SK-N-SH (cell line): ENCODE measurements around the gene HEMGN. TPM values are rescaled to one million over a fixed set of nuclear protein-coding genes. Genes with fewer than 3 reads are reported as not detected.

Experiments used
- CTCF ChIA-PET: fragments of 300-600, 350-600 bp; formaldehyde crosslinking; extraction: SDS; loops from one replicate; lab custom pipeline; 2021; lab: Yijun Ruan, JAX
- POLR2A ChIA-PET: fragments of 350-600 bp; sonication (Branson Sonifier 250); formaldehyde crosslinking; extraction: SDS; loops from one replicate; lab custom pipeline; 2020; ENCODE audit warnings: antibody characterized with exemption, inconsistent platforms; lab: Yijun Ruan, JAX
- DNase-seq: peaks from one replicate; pipeline ENCODE4 v3.0.0; 2012
- H2AFZ ChIP-seq: fragments of 200-600 bp; sonication (generic); 2 replicates; pipeline ENCODE4 v1.8.1; 2016; ENCODE audit warnings: antibody characterized with exemption, mild to moderate bottlenecking, low read depth
- H3F3A ChIP-seq: fragments of 200-600 bp; sonication (generic); replicated peaks from 2 replicates; pipeline ENCODE3; 2016; ENCODE audit warnings: antibody characterized with exemption, mild to moderate bottlenecking; ENCODE audit not compliant: insufficient read depth
- H3K27ac ChIP-seq, 2 experiments: fragments of 200-500 bp in 1 of 2; fragments of 200-600 bp in 1 of 2; sonication (Bioruptor generic) in 1 of 2; sonication (generic), shearing (Covaris generic) in 1 of 2; 2 replicates each; pipeline versions ENCODE4 v1.5.1 to v1.6.1; 2014 to 2016; ENCODE audit warnings: low read depth in 2 of 2, inconsistent platforms in 1 of 2, low read length in 1 of 2, mild to moderate bottlenecking in 1 of 2, mixed read lengths in 1 of 2
- H3K27me3 ChIP-seq: fragments of 200-600 bp; sonication (generic), shearing (Covaris generic); 2 replicates; pipeline ENCODE4 v1.6.1; 2016; ENCODE audit warnings: mixed run types; ENCODE audit not compliant: insufficient read depth
- H3K36me3 ChIP-seq, 2 experiments: fragments of 200-500 bp in 1 of 2; fragments of 200-600 bp in 1 of 2; sonication (Bioruptor generic) in 1 of 2; sonication (generic) in 1 of 2; replicated peaks in 1 of 2; 2 replicates each; pipeline versions ENCODE3 to v1.5.1; 2014 to 2016; ENCODE audit warnings: low read length in 1 of 2, mild to moderate bottlenecking in 1 of 2; ENCODE audit not compliant: insufficient read depth in 2 of 2, control insufficient read depth in 1 of 2
- H3K4me1 ChIP-seq, 2 experiments: fragments of 200-500 bp in 1 of 2; fragments of 200-600 bp in 1 of 2; sonication (Bioruptor generic) in 1 of 2; sonication (generic), shearing (Covaris generic) in 1 of 2; 2 replicates each; pipeline versions ENCODE4 v1.5.1 to v1.6.1; 2014 to 2016; ENCODE audit warnings: low read depth in 1 of 2, low read length in 1 of 2, mixed run types in 1 of 2; ENCODE audit not compliant: insufficient read depth in 2 of 2, control insufficient read depth in 1 of 2
- H3K4me2 ChIP-seq: fragments of 200-600 bp; sonication (generic), shearing (Covaris generic); 2 replicates; pipeline ENCODE4 v1.6.1; 2017; ENCODE audit warnings: mixed run types
- H3K4me3 ChIP-seq, 2 experiments: fragments of 200-500 bp in 1 of 2; fragments of 200-600 bp in 1 of 2; sonication (Bioruptor generic) in 1 of 2; sonication (generic), shearing (Covaris generic) in 1 of 2; 2 replicates each; pipeline versions ENCODE4 v1.5.1 to v1.8.1; 2014 to 2016; ENCODE audit warnings: low read depth in 2 of 2, inconsistent platforms in 1 of 2, low read length in 1 of 2, mild to moderate bottlenecking in 1 of 2, mixed read lengths in 1 of 2, moderate library complexity in 1 of 2
- H3K79me2 ChIP-seq: fragments of 200-600 bp; sonication (generic); 2 replicates; pipeline ENCODE4 v1.8.1; 2017; ENCODE audit warnings: mild to moderate bottlenecking; ENCODE audit not compliant: insufficient read depth
- H3K9ac ChIP-seq: fragments of 200-600 bp; sonication (generic); 2 replicates; pipeline ENCODE4 v1.6.1; 2017; ENCODE audit warnings: mixed run types
- H3K9me2 ChIP-seq: fragments of 200-600 bp; sonication (generic); 2 replicates; pipeline ENCODE4 v1.6.1; 2017; ENCODE audit warnings: mixed run types
- H3K9me3 ChIP-seq: fragments of 200-600 bp; sonication (generic); 2 replicates; pipeline ENCODE4 v1.6.1; 2017; ENCODE audit warnings: mixed run types, mild to moderate bottlenecking, moderate library complexity
- H4K20me1 ChIP-seq: fragments of 200-600 bp; sonication (generic); 2 replicates; pipeline ENCODE4 v1.6.1; 2017; ENCODE audit warnings: mild to moderate bottlenecking, mixed run types; ENCODE audit not compliant: insufficient read depth
- CTCF ChIP-seq: fragments of 200-600 bp; sonication (generic); IDR thresholded peaks from 2 replicates; pipeline ENCODE4 v1.6.1; 2017; ENCODE audit warnings: antibody characterized with exemption, mild to moderate bottlenecking, moderate library complexity
- EP300 ChIP-seq, 2 experiments: IDR thresholded peaks; 2 replicates each; pipeline versions ENCODE4 v1.4.0 to v1.6.1; 2012; ENCODE audit warnings: borderline replicate concordance in 1 of 2, low read depth in 1 of 2, low read length in 1 of 2
- FOSL2 ChIP-seq: IDR thresholded peaks from 2 replicates; pipeline ENCODE4 v1.4.0; 2012; ENCODE audit warnings: low read depth, mild to moderate bottlenecking, moderate library complexity, borderline replicate concordance
- FOXM1 ChIP-seq: IDR thresholded peaks from 2 replicates; pipeline ENCODE4 v1.4.0; 2012; ENCODE audit warnings: low read depth, mild to moderate bottlenecking
- GABPA ChIP-seq: IDR thresholded peaks from 2 replicates; pipeline ENCODE4 v1.4.0; 2012; ENCODE audit warnings: low read depth, mild to moderate bottlenecking
- GATA2 ChIP-seq: sonication (generic); formaldehyde crosslinking; IDR thresholded peaks from 2 replicates; pipeline ENCODE4 v1.5.0; 2020; ENCODE audit warnings: mild to moderate bottlenecking, missing genetic modification reagents
- IRF3 ChIP-seq: fragments of 150-350 bp; IDR thresholded peaks from 2 replicates; pipeline ENCODE4 v1.6.1; 2016; ENCODE audit warnings: mild to moderate bottlenecking, low read depth, low read length
- JUND ChIP-seq: IDR thresholded peaks from 2 replicates; pipeline ENCODE4 v1.4.0; 2012
- NRF1 ChIP-seq: IDR thresholded peaks from 2 replicates; pipeline ENCODE4 v1.6.1; 2012; ENCODE audit warnings: low read depth, mild to moderate bottlenecking, low read length
- PBX3 ChIP-seq: IDR thresholded peaks from 2 replicates; pipeline ENCODE4; 2012
- RAD21 ChIP-seq: IDR thresholded peaks from 2 replicates; pipeline ENCODE4 v1.6.1; 2012; ENCODE audit warnings: mild to moderate bottlenecking, low read length
- RCOR1 ChIP-seq: fragments of 150-350 bp; IDR thresholded peaks from 2 replicates; pipeline ENCODE4 v1.6.1; 2017; ENCODE audit warnings: antibody characterized with exemption, low read length
- REST ChIP-seq: IDR thresholded peaks from 2 replicates; pipeline ENCODE4 v1.6.1; 2012; ENCODE audit warnings: mild to moderate bottlenecking, low read depth, low read length, moderate library complexity
- RFX5 ChIP-seq: IDR thresholded peaks from 2 replicates; pipeline ENCODE4 v1.6.1; 2012; ENCODE audit warnings: mild to moderate bottlenecking, improper control_type of control experiment, low read length
- RXRA ChIP-seq: IDR thresholded peaks from 2 replicates; pipeline ENCODE4 v1.4.0; 2012; ENCODE audit warnings: low read depth, mild to moderate bottlenecking, borderline replicate concordance
- SIN3A ChIP-seq: IDR thresholded peaks from 2 replicates; pipeline ENCODE4 v1.6.1; 2012; ENCODE audit warnings: low read depth, mild to moderate bottlenecking, low read length, moderate library complexity, borderline replicate concordance
- TAF1 ChIP-seq: IDR thresholded peaks from 2 replicates; pipeline ENCODE4 v1.6.1; 2012; ENCODE audit warnings: low read depth, mild to moderate bottlenecking, low read length, moderate library complexity, borderline replicate concordance
- TCF12 ChIP-seq: IDR thresholded peaks from 2 replicates; pipeline ENCODE4 v1.4.0; 2012
- USF1 ChIP-seq: IDR thresholded peaks from 2 replicates; pipeline ENCODE4 v1.4.0; 2012; ENCODE audit warnings: low read depth, borderline replicate concordance
- WGBS: methylation state at CpG from one replicate; pipeline ENCODE4 v1.1.6; 2017; ENCODE audit warnings: low lambda C conversion rate; 5-methylcytosine and 5-hydroxymethylcytosine counted together
- polyA plus RNA-seq, 3 experiments: library from polyadenylated mRNA; depleted of rRNA; stranded (reverse); fragments of >200 nt; gene quantifications; 2 replicates each; pipeline ENCODE4 v1.2.3, GENCODE V29; 2012

The HEMGN gene
- polyA plus RNA-seq (2012; rRNA removed): not detected in 2 replicates
- polyA plus RNA-seq (2012; cell fraction: cytosol; rRNA removed): not detected in 2 replicates
- not detected in 2 replicates for polyA plus RNA-seq (2012; cell fraction: nucleus; rRNA removed)

- 57% methylated on average over 3 of the region's 3 CpGs for WGBS
- Histone ChIP-seq H3K27me3 (peaks cover 11% of the 10 kb centered on the region; the same call in 1 of the 2 replicates), H3K9ac (no peak within 1 kb of the TSS), H3K4me2 (no peak within 1 kb of the TSS), H3K79me2 (no peaks in the 10 kb centered on the region), H3K36me3 (no peaks in the 10 kb centered on the region), H3K9me3 (no peaks in the 10 kb centered on the region), H3K4me1 (no peaks in the 10 kb centered on the region), H3K4me3 (no peak within 1 kb of the TSS), H3K9me2 (no peaks in the 10 kb centered on the region), H3F3A (no peaks in the 10 kb centered on the region), H2AFZ (no peak within 1 kb of the TSS), H3K27ac (no peak within 1 kb of the TSS), H4K20me1 (no peaks in the 10 kb centered on the region)
- CTCF ChIA-PET: interaction anchor here (2.5 kb wide), 1 partner anchor 15 kb away, joined by 9 read pairs; the partner anchor contains the start of gene TRMO
- TF ChIP-seq IRF3 (no peak), CTCF (no peak), RXRA (no peak), PBX3 (no peak), GATA2 (CRISPR knock-in tag) (no peak), RCOR1 (no peak), SIN3A (no peak), FOXM1 (no peak), REST (no peak), GABPA (no peak), USF1 (no peak), JUND (no peak), TAF1 (no peak), NRF1 (no peak), TCF12 (no peak), FOSL2 (no peak), RAD21 (no peak), RFX5 (no peak), EP300 (IDR thresholded peaks at IDR 0.05; ENCODE audit: borderline replicate concordance in 1 of 2, low read depth in 1 of 2, low read length in 1 of 2) (no peak)
- no peak for DNase-seq
- POLR2A ChIA-PET: no interaction called here
Observed at GRCh38 chr9:97938081-97938644, at the start of gene HEMGN. Gene HEMGN (minus strand): TSS chr9:97938172. CDS start chr9:97938136, 36 bp downstream.
